HepG2 (cell line): ENCODE data around the gene REPIN1. TPM values are rescaled to one million over a fixed set of nuclear protein-coding genes. Genes with fewer than 3 reads are reported as not detected.

Experiments
- ATF3 ChIP-seq: sonication (generic); formaldehyde crosslinking; IDR thresholded peaks from 2 replicates; pipeline ENCODE4 v1.4.0; 2020; ENCODE audit warnings: missing genetic modification reagents
- ERF ChIP-seq: IDR thresholded peaks from 2 replicates; pipeline ENCODE4 v1.6.1; 2018; ENCODE audit warnings: missing biosample characterization, missing genetic modification reagents
- KLF11 ChIP-seq: IDR thresholded peaks from 2 replicates; pipeline ENCODE4 v1.6.1; 2016; ENCODE audit warnings: missing compliant biosample characterization
- MXD3 ChIP-seq: IDR thresholded peaks from 2 replicates; pipeline ENCODE4 v1.6.1; 2016; ENCODE audit warnings: mild to moderate bottlenecking, missing biosample characterization, missing genetic modification reagents
- PRPF4 ChIP-seq: fragments of 200-400 bp; formaldehyde crosslinking; IDR thresholded peaks from 2 replicates; pipeline ENCODE4 v1.6.1; 2016; ENCODE audit warnings: low read length, low read depth; ENCODE audit not compliant: poor library complexity, severe bottlenecking
- RFX3 ChIP-seq: IDR thresholded peaks from 2 replicates; pipeline ENCODE4 v1.6.1; 2016; ENCODE audit warnings: missing biosample characterization, missing genetic modification reagents
- SALL2 ChIP-seq: sonication (generic); formaldehyde crosslinking; IDR thresholded peaks from 2 replicates; pipeline ENCODE4 v1.8.1; 2023; ENCODE audit warnings: mild to moderate bottlenecking, missing genetic modification reagents, inconsistent platforms
- SKI ChIP-seq: fragments of 450-650 bp; IDR thresholded peaks from one replicate; pipeline ENCODE4 v1.6.1; 2018; ENCODE audit warnings: mild to moderate bottlenecking; ENCODE audit not compliant: partially characterized antibody
- SP5 ChIP-seq: IDR thresholded peaks from 2 replicates; pipeline ENCODE4 v1.6.1; 2016; ENCODE audit warnings: low read depth, borderline replicate concordance
- ZNF292 ChIP-seq: sonication (generic); formaldehyde crosslinking; IDR thresholded peaks from 2 replicates; pipeline ENCODE4 v1.8.1; 2022; ENCODE audit warnings: mild to moderate bottlenecking, low read depth, missing genetic modification reagents, borderline replicate concordance
- ZSCAN20 ChIP-seq: sonication (generic); formaldehyde crosslinking; IDR thresholded peaks from 2 replicates; pipeline ENCODE4 v1.4.0; 2020; ENCODE audit warnings: missing genetic modification reagents, mild to moderate bottlenecking, borderline replicate concordance
- polyA plus RNA-seq, 8 experiments: library from polyadenylated mRNA; depleted of rRNA in 3 of 8; stranded (reverse) in 7 of 8; unstranded in 1 of 8; fragments of >200 nt; fragmentation: Illumina TruSeq in 4 of 8; extraction: Trizol in 4 of 8; gene quantifications; 2 replicates each; pipeline versions ENCODE4 v1.2.1 to v1.2.3, GENCODE V29; 2011 to 2016; ENCODE audit warnings: low read depth in 4 of 8, missing spikeins in 1 of 8, mixed read lengths in 1 of 8; ENCODE audit not compliant: insufficient read depth in 1 of 8
- total RNA-seq, 5 experiments: library from RNA; depleted of rRNA; stranded (reverse); fragments of >200 nt; fragmentation: Illumina TruSeq; extraction: Trizol; gene quantifications; 2 replicates each; pipeline ENCODE4 v1.2.3, GENCODE V29; 2016; ENCODE audit warnings: low read depth in 1 of 5
- TF ChIP-seq, protein P1 (sequence below): sonication (generic); formaldehyde crosslinking; IDR thresholded peaks from 2 replicates; pipeline ENCODE4 v1.4.0; 2020; ENCODE audit warnings: low read depth, missing genetic modification reagents
- TF ChIP-seq, protein P2 (sequence below), 2 experiments: IDR thresholded peaks; 2 replicates each; pipeline ENCODE4 v1.6.1; 2011 to 2012; ENCODE audit warnings: low read length in 2 of 2, borderline replicate concordance in 1 of 2, low read depth in 1 of 2, mild to moderate bottlenecking in 1 of 2, moderate library complexity in 1 of 2

Gene REPIN1
- total and polyA plus RNA-seq, 2 of the 13 experiments (the other 11 are each of a cell fraction or from before 2014, with no cell fraction given), result 69.9 to 108 TPM

DNA sequence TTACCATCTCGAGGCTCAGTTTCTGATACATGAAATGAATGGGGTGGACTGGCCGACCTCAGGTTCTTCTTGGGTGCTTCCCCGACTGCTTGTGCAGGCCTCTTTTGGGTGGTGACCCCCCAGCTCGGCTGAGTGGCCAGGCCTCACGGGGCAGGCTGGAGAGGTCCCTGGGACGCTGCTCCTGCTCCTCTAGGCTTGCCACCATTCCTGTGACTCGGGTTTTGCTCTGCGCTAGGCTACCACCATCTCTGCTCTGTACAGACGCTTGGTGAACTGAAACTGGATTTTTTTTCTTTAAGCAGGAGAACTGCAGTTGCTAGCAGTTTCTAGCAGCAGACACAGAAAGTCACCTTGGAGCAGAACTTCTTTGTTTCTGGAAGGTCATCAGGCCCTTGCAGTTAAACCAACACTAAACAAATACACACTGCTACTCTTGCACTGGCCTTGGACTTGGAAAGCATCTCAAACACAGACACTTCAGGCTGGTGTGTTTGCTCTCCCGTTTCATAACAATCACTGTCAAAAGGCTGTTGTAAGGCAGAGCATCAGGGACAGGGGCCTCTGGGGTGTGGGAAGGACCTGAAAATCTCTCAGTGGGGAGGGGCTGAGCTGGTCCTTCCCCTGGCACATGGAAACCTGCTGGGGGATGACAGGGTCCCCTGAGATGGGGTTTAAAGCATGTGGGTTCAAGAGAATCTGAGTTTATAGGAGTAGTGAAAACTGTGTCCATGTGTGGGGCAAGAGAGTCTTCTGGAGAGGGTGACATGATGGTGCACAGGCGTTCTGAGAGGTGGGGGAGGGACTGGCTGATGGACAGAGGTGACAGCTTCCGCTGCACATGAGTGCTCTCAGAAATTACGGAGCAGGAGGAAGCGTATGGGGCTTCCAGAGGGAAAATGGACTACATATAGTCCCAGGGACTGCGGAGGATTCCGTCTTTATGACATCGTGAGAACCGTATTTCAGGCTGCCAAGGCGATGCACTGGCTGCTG is 46.8 kb downstream of the REPIN1 start (continued):
- TF ChIP-seq RFX3 (CRISPR knock-in tag), result no peak
- peak; percentile 97 for TF ChIP-seq SKI
- TF ChIP-seq SALL2 (CRISPR knock-in tag), result no peak; the same call in 1 of the 2 replicates
- TF ChIP-seq, protein P1, sequence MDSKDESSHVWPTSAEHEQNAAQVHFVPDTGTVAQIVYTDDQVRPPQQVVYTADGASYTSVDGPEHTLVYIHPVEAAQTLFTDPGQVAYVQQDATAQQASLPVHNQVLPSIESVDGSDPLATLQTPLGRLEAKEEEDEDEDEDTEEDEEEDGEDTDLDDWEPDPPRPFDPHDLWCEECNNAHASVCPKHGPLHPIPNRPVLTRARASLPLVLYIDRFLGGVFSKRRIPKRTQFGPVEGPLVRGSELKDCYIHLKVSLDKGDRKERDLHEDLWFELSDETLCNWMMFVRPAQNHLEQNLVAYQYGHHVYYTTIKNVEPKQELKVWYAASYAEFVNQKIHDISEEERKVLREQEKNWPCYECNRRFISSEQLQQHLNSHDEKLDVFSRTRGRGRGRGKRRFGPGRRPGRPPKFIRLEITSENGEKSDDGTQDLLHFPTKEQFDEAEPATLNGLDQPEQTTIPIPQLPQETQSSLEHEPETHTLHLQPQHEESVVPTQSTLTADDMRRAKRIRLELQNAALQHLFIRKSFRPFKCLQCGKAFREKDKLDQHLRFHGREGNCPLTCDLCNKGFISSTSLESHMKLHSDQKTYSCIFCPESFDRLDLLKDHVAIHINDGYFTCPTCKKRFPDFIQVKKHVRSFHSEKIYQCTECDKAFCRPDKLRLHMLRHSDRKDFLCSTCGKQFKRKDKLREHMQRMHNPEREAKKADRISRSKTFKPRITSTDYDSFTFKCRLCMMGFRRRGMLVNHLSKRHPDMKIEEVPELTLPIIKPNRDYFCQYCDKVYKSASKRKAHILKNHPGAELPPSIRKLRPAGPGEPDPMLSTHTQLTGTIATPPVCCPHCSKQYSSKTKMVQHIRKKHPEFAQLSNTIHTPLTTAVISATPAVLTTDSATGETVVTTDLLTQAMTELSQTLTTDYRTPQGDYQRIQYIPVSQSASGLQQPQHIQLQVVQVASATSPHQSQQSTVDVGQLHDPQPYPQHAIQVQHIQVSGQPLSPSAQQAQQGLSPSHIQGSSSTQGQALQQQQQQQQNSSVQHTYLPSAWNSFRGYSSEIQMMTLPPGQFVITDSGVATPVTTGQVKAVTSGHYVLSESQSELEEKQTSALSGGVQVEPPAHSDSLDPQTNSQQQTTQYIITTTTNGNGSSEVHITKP (CRISPR knock-in tag), result 0 out of 2 replicates have a peak, but pooled peaks have one; percentile 51
- no peak for TF ChIP-seq ATF3
- no peak for TF ChIP-seq ZSCAN20 (CRISPR knock-in tag)
- TF ChIP-seq SP5, result peak; percentile 66; the same call in 1 of the 2 replicates
- no peak; the same call in 1 of the 2 replicates for TF ChIP-seq KLF11
- TF ChIP-seq, protein P2, sequence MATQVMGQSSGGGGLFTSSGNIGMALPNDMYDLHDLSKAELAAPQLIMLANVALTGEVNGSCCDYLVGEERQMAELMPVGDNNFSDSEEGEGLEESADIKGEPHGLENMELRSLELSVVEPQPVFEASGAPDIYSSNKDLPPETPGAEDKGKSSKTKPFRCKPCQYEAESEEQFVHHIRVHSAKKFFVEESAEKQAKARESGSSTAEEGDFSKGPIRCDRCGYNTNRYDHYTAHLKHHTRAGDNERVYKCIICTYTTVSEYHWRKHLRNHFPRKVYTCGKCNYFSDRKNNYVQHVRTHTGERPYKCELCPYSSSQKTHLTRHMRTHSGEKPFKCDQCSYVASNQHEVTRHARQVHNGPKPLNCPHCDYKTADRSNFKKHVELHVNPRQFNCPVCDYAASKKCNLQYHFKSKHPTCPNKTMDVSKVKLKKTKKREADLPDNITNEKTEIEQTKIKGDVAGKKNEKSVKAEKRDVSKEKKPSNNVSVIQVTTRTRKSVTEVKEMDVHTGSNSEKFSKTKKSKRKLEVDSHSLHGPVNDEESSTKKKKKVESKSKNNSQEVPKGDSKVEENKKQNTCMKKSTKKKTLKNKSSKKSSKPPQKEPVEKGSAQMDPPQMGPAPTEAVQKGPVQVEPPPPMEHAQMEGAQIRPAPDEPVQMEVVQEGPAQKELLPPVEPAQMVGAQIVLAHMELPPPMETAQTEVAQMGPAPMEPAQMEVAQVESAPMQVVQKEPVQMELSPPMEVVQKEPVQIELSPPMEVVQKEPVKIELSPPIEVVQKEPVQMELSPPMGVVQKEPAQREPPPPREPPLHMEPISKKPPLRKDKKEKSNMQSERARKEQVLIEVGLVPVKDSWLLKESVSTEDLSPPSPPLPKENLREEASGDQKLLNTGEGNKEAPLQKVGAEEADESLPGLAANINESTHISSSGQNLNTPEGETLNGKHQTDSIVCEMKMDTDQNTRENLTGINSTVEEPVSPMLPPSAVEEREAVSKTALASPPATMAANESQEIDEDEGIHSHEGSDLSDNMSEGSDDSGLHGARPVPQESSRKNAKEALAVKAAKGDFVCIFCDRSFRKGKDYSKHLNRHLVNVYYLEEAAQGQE (IDR thresholded peaks at IDR 0.05; ENCODE audit: borderline replicate concordance in 1 of 2, low read depth in 1 of 2, low read length in 2 of 2), result peak in 1 of 2 experiments; percentile 53; a peak in 1 of 4 replicates
- peak; percentile 77; the same call in 1 of the 2 replicates for TF ChIP-seq ZNF292 (CRISPR knock-in tag)
- TF ChIP-seq PRPF4, result no peak
- peak; percentile 86; the same call in 1 of the 2 replicates for TF ChIP-seq ERF (CRISPR knock-in tag)
- TF ChIP-seq MXD3 (CRISPR knock-in tag), result no peak
